ENCODE measurements around the gene DSG1. TPM values are rescaled to one million over a fixed set of nuclear protein-coding genes. Genes with fewer than 3 reads are reported as not detected.

The DSG1 gene
- total RNA-seq, 2 experiments from 2014 or later = not detected

Other genes starting within 250 kb of the DSG1 start
- not detected for gene DSC2, start 215.7 kb upstream of the DSG1 start, total RNA-seq
- under 1 TPM; 0.27 to 0.33 TPM for gene DSC1, start 155.3 kb upstream of the DSG1 start, total RNA-seq
- gene DSG4, start 58.6 kb downstream of the DSG1 start, total RNA-seq = not detected
- gene DSG3, start 129.6 kb downstream of the DSG1 start, total RNA-seq = not detected
- gene DSG2, start 180.0 kb downstream of the DSG1 start, total RNA-seq = 1 to 10 TPM; 1.3 to 1.6 TPM

Data from activated CD4-positive, alpha-beta T cell treated with anti-CD3 and anti-CD28 coated beads, Interleukin-2, amount 10 ng/mL, durations not matched to agents 7 days and 5 days (primary cell).